ENCODE measurements around the gene SPDYE17. TPM values are rescaled to one million over a fixed set of nuclear protein-coding genes. Genes with fewer than 3 reads are reported as not detected.
"Not testable (repeated sequence)": the region's sequence is repeated elsewhere in the genome, so short reads cannot be mapped to it uniquely, and the experiment has no call there.

The SPDYE17 gene
- polyA plus RNA-seq, 1 experiment: not detected

GRCh38 chr7:76997381-76998284, 34.5 kb downstream of the SPDYE17 start:
- Histone ChIP-seq H3K4me3 (ENCODE audit: low read depth, low read length) (no peak overlapping the region), H3K36me3 (ENCODE audit: control insufficient read depth, insufficient read depth, low read length) (no peaks in the 10 kb centered on the region), H3K27me3 (ENCODE audit: control insufficient read depth, insufficient read depth, low read length) (no peaks in the 10 kb centered on the region)
- no peak for DNase-seq (ENCODE audit: low read depth)
- ChIA-PET CTCF (no interaction called here), POLR2A (no interaction called here)
- no peak for TF ChIP-seq CTCF (IDR thresholded peaks at IDR 0.05; ENCODE audit: insufficient read depth, low read depth, low read length)

GRCh38 chr7:76996932-76997331, 35.2 kb downstream of the SPDYE17 start:
- H3K4me3 ChIP-seq (ENCODE audit: low read depth, low read length); H3K27me3 ChIP-seq (ENCODE audit: control insufficient read depth, insufficient read depth, low read length); DNase-seq (ENCODE audit: low read depth); POLR2A ChIA-PET; CTCF ChIA-PET; H3K36me3 ChIP-seq (ENCODE audit: control insufficient read depth, insufficient read depth, low read length): not testable (repeated sequence)

- H3K27me3 ChIP-seq (ENCODE audit: control insufficient read depth, insufficient read depth, low read length); POLR2A ChIA-PET; H3K4me3 ChIP-seq (ENCODE audit: low read depth, low read length); DNase-seq (ENCODE audit: low read depth); CTCF ChIA-PET; H3K36me3 ChIP-seq (ENCODE audit: control insufficient read depth, insufficient read depth, low read length): not testable (repeated sequence)
Observed at GRCh38 chr7:76994286-76994685, 37.9 kb downstream of the SPDYE17 start.

GRCh38 chr7:76993831-76994230, 38.3 kb downstream of the SPDYE17 start:
- POLR2A ChIA-PET; H3K4me3 ChIP-seq (ENCODE audit: low read depth, low read length); H3K27me3 ChIP-seq (ENCODE audit: control insufficient read depth, insufficient read depth, low read length); DNase-seq (ENCODE audit: low read depth); H3K36me3 ChIP-seq (ENCODE audit: control insufficient read depth, insufficient read depth, low read length); CTCF ChIA-PET: not testable (repeated sequence)

GRCh38 chr7:76992871-76993270, 39.3 kb downstream of the SPDYE17 start:
- H3K27me3 ChIP-seq (ENCODE audit: control insufficient read depth, insufficient read depth, low read length); POLR2A ChIA-PET; DNase-seq (ENCODE audit: low read depth); CTCF ChIA-PET; H3K4me3 ChIP-seq (ENCODE audit: low read depth, low read length); H3K36me3 ChIP-seq (ENCODE audit: control insufficient read depth, insufficient read depth, low read length): not testable (repeated sequence)

GRCh38 chr7:76992204-76992603, 40.0 kb downstream of the SPDYE17 start:
- CTCF ChIA-PET; H3K36me3 ChIP-seq (ENCODE audit: control insufficient read depth, insufficient read depth, low read length); DNase-seq (ENCODE audit: low read depth); POLR2A ChIA-PET; H3K27me3 ChIP-seq (ENCODE audit: control insufficient read depth, insufficient read depth, low read length); H3K4me3 ChIP-seq (ENCODE audit: low read depth, low read length): not testable (repeated sequence)

GRCh38 chr7:76990202-76990601, 42.0 kb downstream of the SPDYE17 start:
- H3K36me3 ChIP-seq (ENCODE audit: control insufficient read depth, insufficient read depth, low read length); H3K27me3 ChIP-seq (ENCODE audit: control insufficient read depth, insufficient read depth, low read length); POLR2A ChIA-PET; DNase-seq (ENCODE audit: low read depth); H3K4me3 ChIP-seq (ENCODE audit: low read depth, low read length); CTCF ChIA-PET: not testable (repeated sequence)

- DNase-seq (ENCODE audit: low read depth); POLR2A ChIA-PET; H3K36me3 ChIP-seq (ENCODE audit: control insufficient read depth, insufficient read depth, low read length); H3K4me3 ChIP-seq (ENCODE audit: low read depth, low read length); CTCF ChIA-PET; H3K27me3 ChIP-seq (ENCODE audit: control insufficient read depth, insufficient read depth, low read length): not testable (repeated sequence)
Observed at GRCh38 chr7:76985924-76986717, 46.0 kb downstream of the SPDYE17 start.

- DNase-seq (ENCODE audit: low read depth); H3K36me3 ChIP-seq (ENCODE audit: control insufficient read depth, insufficient read depth, low read length); H3K27me3 ChIP-seq (ENCODE audit: control insufficient read depth, insufficient read depth, low read length); CTCF ChIA-PET; POLR2A ChIA-PET; H3K4me3 ChIP-seq (ENCODE audit: low read depth, low read length): not testable (repeated sequence)
Observed at GRCh38 chr7:76984784-76985136, 47.4 kb downstream of the SPDYE17 start.

- H3K4me3 ChIP-seq (ENCODE audit: low read depth, low read length); H3K27me3 ChIP-seq (ENCODE audit: control insufficient read depth, insufficient read depth, low read length); CTCF ChIA-PET; POLR2A ChIA-PET; DNase-seq (ENCODE audit: low read depth); H3K36me3 ChIP-seq (ENCODE audit: control insufficient read depth, insufficient read depth, low read length): not testable (repeated sequence)
Observed at GRCh38 chr7:76983937-76984783, 48.0 kb downstream of the SPDYE17 start.

- DNase-seq (ENCODE audit: low read depth); CTCF ChIA-PET; POLR2A ChIA-PET; H3K36me3 ChIP-seq (ENCODE audit: control insufficient read depth, insufficient read depth, low read length); H3K4me3 ChIP-seq (ENCODE audit: low read depth, low read length); H3K27me3 ChIP-seq (ENCODE audit: control insufficient read depth, insufficient read depth, low read length): not testable (repeated sequence)
Observed at GRCh38 chr7:76983333-76983732, 48.8 kb downstream of the SPDYE17 start.
